ENCODE measurements around the gene MITF.

The MITF gene

GRCh38 chr3:69761896-69762767, 22.9 kb downstream of the MITF start:
- no peak for DNase-seq (ENCODE audit: low spot score)

- DNase-seq (ENCODE audit: low spot score), result no peak
Measured at GRCh38 chr3:69762768-69763229, 23.5 kb downstream of the MITF start.

- DNase-seq (ENCODE audit: low spot score), result no peak
Measured at GRCh38 chr3:69763458-69763857, 24.2 kb downstream of the MITF start.

GRCh38 chr3:69764121-69764741, 25.0 kb downstream of the MITF start:
- no peak for DNase-seq (ENCODE audit: low spot score)

- no peak for DNase-seq (ENCODE audit: low spot score)
Measured at GRCh38 chr3:69764861-69765260, 25.6 kb downstream of the MITF start.

GRCh38 chr3:69766638-69767037, 27.4 kb downstream of the MITF start:
- no peak for DNase-seq (ENCODE audit: low spot score)

- no peak for DNase-seq (ENCODE audit: low spot score)
Measured at GRCh38 chr3:69767571-69767970, 28.3 kb downstream of the MITF start.

- DNase-seq (ENCODE audit: low spot score), result no peak
Measured at GRCh38 chr3:69768438-69768837, 29.2 kb downstream of the MITF start.

- no peak for DNase-seq (ENCODE audit: low spot score)
Measured at GRCh38 chr3:69770219-69770618, 31.0 kb downstream of the MITF start.

GRCh38 chr3:69770976-69771634, 31.8 kb downstream of the MITF start:
- no peak for DNase-seq (ENCODE audit: low spot score)

- no peak for DNase-seq (ENCODE audit: low spot score)
Measured at GRCh38 chr3:69772152-69772867, 33.0 kb downstream of the MITF start.

- no peak for DNase-seq (ENCODE audit: low spot score)
Measured at GRCh38 chr3:69774029-69774428, 34.8 kb downstream of the MITF start.

- no peak for DNase-seq (ENCODE audit: low spot score)
Measured at GRCh38 chr3:69775751-69776150, 36.5 kb downstream of the MITF start.

- DNase-seq (ENCODE audit: low spot score), result no peak
Measured at GRCh38 chr3:69776289-69776688, 37.0 kb downstream of the MITF start.

GRCh38 chr3:69776920-69777581, 37.8 kb downstream of the MITF start:
- no peak for DNase-seq (ENCODE audit: low spot score)

- DNase-seq (ENCODE audit: low spot score), result no peak
Measured at GRCh38 chr3:69777582-69777967, 38.3 kb downstream of the MITF start.

GRCh38 chr3:69781593-69781992, 42.3 kb downstream of the MITF start:
- DNase-seq (ENCODE audit: low spot score), result no peak

GRCh38 chr3:69784954-69785514, 45.8 kb downstream of the MITF start:
- DNase-seq (ENCODE audit: low spot score), result no peak

GRCh38 chr3:69785769-69786320, 46.6 kb downstream of the MITF start:
- DNase-seq (ENCODE audit: low spot score), result no peak

- no peak for DNase-seq (ENCODE audit: low spot score)
Measured at GRCh38 chr3:69786854-69787253, 47.6 kb downstream of the MITF start.

Measured in germinal center (tissue), 1 donor.